Keratinocyte (primary cell): ENCODE measurements around the gene LAP3. TPM values are rescaled to one million over a fixed set of nuclear protein-coding genes. Genes with fewer than 3 reads are reported as not detected.

Experiments
- DNase-seq: peaks from one replicate; pipeline ENCODE4 v3.0.0-alpha.2; 2011; ENCODE audit warnings: low read depth, missing footprints, low spot score
- FAIRE-seq: peaks from 2 replicates; lab custom pipeline; 2011; peaks lifted over from hg19 to GRCh38; lab: Jason Lieb, UNC
- H2AFZ ChIP-seq: 2 replicates; pipeline ENCODE4 v1.6.0; 2012; ENCODE audit warnings: low read length, control low read depth, inconsistent platforms; ENCODE audit not compliant: control insufficient read depth
- H3K27ac ChIP-seq: 2 replicates; pipeline ENCODE4 v1.5.1; 2011; ENCODE audit warnings: low read length; ENCODE audit not compliant: control insufficient read depth, insufficient read depth
- H3K27me3 ChIP-seq: 3 replicates; pipeline ENCODE4 v1.6.0; 2011; ENCODE audit warnings: low read length; ENCODE audit not compliant: control insufficient read depth, insufficient read depth; ENCODE audit errors: extremely low read depth
- H3K36me3 ChIP-seq, 2 experiments: 2 replicates in 1 of 2; 3 replicates in 1 of 2; pipeline ENCODE4 v1.5.1; 2011; ENCODE audit warnings: low read length in 2 of 2, mild to moderate bottlenecking in 1 of 2; ENCODE audit not compliant: control insufficient read depth in 2 of 2, insufficient read depth in 2 of 2; ENCODE audit errors: extremely low read depth in 1 of 2
- H3K4me1 ChIP-seq: 3 replicates; pipeline ENCODE4 v1.5.1; 2011; ENCODE audit warnings: low read length; ENCODE audit not compliant: control insufficient read depth, insufficient read depth; ENCODE audit errors: extremely low read depth
- H3K4me2 ChIP-seq: 3 replicates; pipeline ENCODE4 v1.6.0; 2011; ENCODE audit warnings: low read depth, low read length; ENCODE audit not compliant: control insufficient read depth, insufficient read depth; ENCODE audit errors: extremely low read depth
- H3K4me3 ChIP-seq, 3 experiments: fragments of 200-600 bp in 1 of 3; sonication (generic) in 1 of 3; 2 replicates in 2 of 3; 3 replicates in 1 of 3; pipeline ENCODE4 v1.5.1; 2011 to 2016; ENCODE audit warnings: low read length in 3 of 3, mild to moderate bottlenecking in 3 of 3, control low read depth in 2 of 3, inconsistent platforms in 1 of 3, low read depth in 1 of 3, mixed read lengths in 1 of 3, mixed run types in 1 of 3, moderate library complexity in 1 of 3; ENCODE audit not compliant: control insufficient read depth in 2 of 3, insufficient read depth in 2 of 3; ENCODE audit errors: extremely low read depth in 1 of 3
- H3K79me2 ChIP-seq: 2 replicates; pipeline ENCODE4 v1.6.0; 2012; ENCODE audit warnings: low read length; ENCODE audit not compliant: control insufficient read depth, insufficient read depth
- H3K9ac ChIP-seq: 3 replicates; pipeline ENCODE4 v1.6.0; 2011; ENCODE audit warnings: low read length; ENCODE audit not compliant: control insufficient read depth, insufficient read depth; ENCODE audit errors: extremely low read depth
- H3K9me1 ChIP-seq: 3 replicates; pipeline ENCODE4 v1.6.0; 2011; ENCODE audit warnings: low read length; ENCODE audit not compliant: control insufficient read depth, insufficient read depth; ENCODE audit errors: extremely low read depth
- H3K9me3 ChIP-seq: 2 replicates; pipeline ENCODE4 v1.5.1; 2012; ENCODE audit warnings: low read depth, low read length; ENCODE audit not compliant: control insufficient read depth
- H4K20me1 ChIP-seq: 3 replicates; pipeline ENCODE4 v1.6.0; 2011; ENCODE audit warnings: low read length; ENCODE audit not compliant: control insufficient read depth, insufficient read depth; ENCODE audit errors: extremely low read depth
- CTCF ChIP-seq, 3 experiments: IDR thresholded peaks in 1 of 3; conservative IDR thresholded peaks in 1 of 3; optimal IDR thresholded peaks in 1 of 3; 2 replicates in 2 of 3; 3 replicates in 1 of 3; pipeline versions ENCODE3 to v1.5.1; 2011; ENCODE audit warnings: low read length in 3 of 3, mild to moderate bottlenecking in 3 of 3, moderate library complexity in 2 of 3, control low read depth in 1 of 3, inconsistent platforms in 1 of 3; ENCODE audit not compliant: insufficient read depth in 2 of 3; ENCODE audit errors: extremely low read depth in 1 of 3
- EZH2 ChIP-seq: IDR thresholded peaks from one replicate; pipeline ENCODE4 v1.6.1; 2012; ENCODE audit warnings: inconsistent platforms, mild to moderate bottlenecking, low read length, moderate library complexity
- dilution Hi-C: fragments of 300-500 bp; cut with MboI; formaldehyde crosslinking; loops from one replicate; pipeline ENCODE4 v1.7.0; 2020; ENCODE audit warnings: low sequenced_read_pairs; ENCODE audit not compliant: extremely low pct_ligation_motif_present
- polyA plus RNA-seq, 5 experiments: library from polyadenylated mRNA; depleted of rRNA in 3 of 5; stranded (reverse) in 3 of 5; stranded (forward) in 1 of 5; unstranded in 1 of 5; fragments of >200 nt; gene quantifications; 1 replicate in 1 of 5; 2 replicates in 3 of 5; 3 replicates in 1 of 5; pipeline versions ENCODE4 v1.2.1 to v1.2.3, GENCODE V29; 2011 to 2012; ENCODE audit warnings: missing spikeins in 2 of 5, low read depth in 1 of 5, low replicate concordance in 1 of 5

LAP3 gene
- polyA plus RNA-seq, 1 donor (not counting 4 experiments of a cell fraction or from before 2014, with no cell fraction given): 84.8 TPM

- Histone ChIP-seq H3K9ac (no peak overlapping the region), H3K79me2 (no peaks in the 10 kb centered on the region), H3K36me3 (no peaks in the 10 kb centered on the region), H3K4me2 (no peak overlapping the region), H3K27ac (no peak overlapping the region), H3K4me1 (no peaks in the 10 kb centered on the region), H3K4me3 (no peak overlapping the region), H2AFZ (no peak overlapping the region), H3K27me3 (no peaks in the 10 kb centered on the region), H3K9me3 (no peaks in the 10 kb centered on the region), H4K20me1 (no peaks in the 10 kb centered on the region), H3K9me1 (no peaks in the 10 kb centered on the region)
- FAIRE-seq (no peak), DNase-seq (no peak)
- no peak for TF ChIP-seq EZH2
- TF ChIP-seq CTCF (optimal IDR thresholded peaks at IDR 0.05 in 1 of 3, IDR thresholded peaks at IDR 0.05 in 1 of 3, conservative IDR thresholded peaks at IDR 0.05 in 1 of 3; ENCODE audit: extremely low read depth in 1 of 3, insufficient read depth in 2 of 3, low read length in 3 of 3): peak in 2 of 3 experiments; percentile 8 to 19
- dilution Hi-C loops: no loop called here
Observed at GRCh38 chr4:17647927-17648326, 70.9 kb downstream of the LAP3 start.

- Histone ChIP-seq H3K9me1 (no peaks in the 10 kb centered on the region), H3K36me3 (no peaks in the 10 kb centered on the region), H3K9me3 (no peaks in the 10 kb centered on the region), H3K4me2 (no peak overlapping the region), H3K4me1 (no peaks in the 10 kb centered on the region), H3K79me2 (no peaks in the 10 kb centered on the region), H4K20me1 (no peaks in the 10 kb centered on the region), H2AFZ (no peak overlapping the region), H3K27me3 (no peaks in the 10 kb centered on the region), H3K4me3 (no peak overlapping the region), H3K9ac (no peak overlapping the region), H3K27ac (no peak overlapping the region)
- TF ChIP-seq EZH2 (no peak), CTCF (optimal IDR thresholded peaks at IDR 0.05 in 1 of 3, IDR thresholded peaks at IDR 0.05 in 1 of 3, conservative IDR thresholded peaks at IDR 0.05 in 1 of 3; ENCODE audit: extremely low read depth in 1 of 3, insufficient read depth in 2 of 3, low read length in 3 of 3) (no peak)
- FAIRE-seq (no peak), DNase-seq (no peak)
- dilution Hi-C loops: no loop called here
Observed at GRCh38 chr4:17650406-17650805, 73.4 kb downstream of the LAP3 start.
